ENCODE measurements around the gene ABHD6.
A peak's percentile ranks its signal among the peaks of the same experiment; 100 is the strongest.

DNA sequence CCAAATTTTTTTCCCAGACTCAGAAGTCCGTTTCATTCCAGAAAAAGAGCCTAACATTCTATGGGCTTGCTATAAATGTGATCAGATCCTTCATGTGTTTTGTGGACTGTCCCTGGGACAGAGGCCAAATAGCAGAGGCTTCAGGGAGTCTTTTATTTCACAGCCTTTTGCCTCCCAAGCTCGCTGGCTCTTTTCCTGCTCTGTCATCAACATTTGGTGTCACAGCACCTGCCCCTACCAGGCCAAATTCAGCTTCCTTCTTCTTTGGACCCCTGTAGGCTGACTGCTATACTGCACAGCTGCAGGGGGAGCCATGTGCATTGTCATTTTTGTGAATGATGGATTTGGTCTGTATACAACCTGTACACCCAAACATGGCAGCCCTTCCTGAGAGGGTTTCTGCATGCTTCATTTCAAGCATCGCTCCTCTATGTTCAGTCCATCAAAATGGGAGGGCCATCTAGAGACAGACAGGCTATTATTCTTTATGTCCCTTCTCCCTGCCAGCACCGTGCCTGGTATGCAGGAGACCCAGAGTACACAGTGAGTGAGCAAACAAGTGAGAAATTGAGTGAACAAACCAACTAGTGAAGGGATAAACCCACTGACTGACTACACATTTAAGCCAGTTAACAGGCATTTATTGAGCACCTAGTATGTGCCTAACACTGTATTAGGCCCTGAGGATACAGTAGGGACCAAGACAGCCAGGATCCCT is 50.6 kb downstream of the ABHD6 start:
- TF ChIP-seq, protein P1, sequence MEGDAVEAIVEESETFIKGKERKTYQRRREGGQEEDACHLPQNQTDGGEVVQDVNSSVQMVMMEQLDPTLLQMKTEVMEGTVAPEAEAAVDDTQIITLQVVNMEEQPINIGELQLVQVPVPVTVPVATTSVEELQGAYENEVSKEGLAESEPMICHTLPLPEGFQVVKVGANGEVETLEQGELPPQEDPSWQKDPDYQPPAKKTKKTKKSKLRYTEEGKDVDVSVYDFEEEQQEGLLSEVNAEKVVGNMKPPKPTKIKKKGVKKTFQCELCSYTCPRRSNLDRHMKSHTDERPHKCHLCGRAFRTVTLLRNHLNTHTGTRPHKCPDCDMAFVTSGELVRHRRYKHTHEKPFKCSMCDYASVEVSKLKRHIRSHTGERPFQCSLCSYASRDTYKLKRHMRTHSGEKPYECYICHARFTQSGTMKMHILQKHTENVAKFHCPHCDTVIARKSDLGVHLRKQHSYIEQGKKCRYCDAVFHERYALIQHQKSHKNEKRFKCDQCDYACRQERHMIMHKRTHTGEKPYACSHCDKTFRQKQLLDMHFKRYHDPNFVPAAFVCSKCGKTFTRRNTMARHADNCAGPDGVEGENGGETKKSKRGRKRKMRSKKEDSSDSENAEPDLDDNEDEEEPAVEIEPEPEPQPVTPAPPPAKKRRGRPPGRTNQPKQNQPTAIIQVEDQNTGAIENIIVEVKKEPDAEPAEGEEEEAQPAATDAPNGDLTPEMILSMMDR (IDR thresholded peaks at IDR 0.05; ENCODE audit: insufficient read depth, low read depth, low read length), result peak; percentile 9
- TF ChIP-seq EZH2 (IDR thresholded peaks at IDR 0.05; ENCODE audit: insufficient read depth, low read length), result no peak
